ENCODE measurements around the gene AURKB. TPM values are rescaled to one million over a fixed set of nuclear protein-coding genes. Genes with fewer than 3 reads are reported as not detected.

Gene AURKB
- total RNA-seq, 2 donors from 2014 or later, result 6.4 to 22.4 TPM

GRCh38 chr17:8192070-8192815, 18.1 kb downstream of the AURKB start:
- peak; percentile 54 for ATAC-seq
- intact Hi-C loops (cut with DNase I, micrococcal nuclease), result no loop called here
- DNase-seq, result peak; percentile 71 to 91

DNA sequence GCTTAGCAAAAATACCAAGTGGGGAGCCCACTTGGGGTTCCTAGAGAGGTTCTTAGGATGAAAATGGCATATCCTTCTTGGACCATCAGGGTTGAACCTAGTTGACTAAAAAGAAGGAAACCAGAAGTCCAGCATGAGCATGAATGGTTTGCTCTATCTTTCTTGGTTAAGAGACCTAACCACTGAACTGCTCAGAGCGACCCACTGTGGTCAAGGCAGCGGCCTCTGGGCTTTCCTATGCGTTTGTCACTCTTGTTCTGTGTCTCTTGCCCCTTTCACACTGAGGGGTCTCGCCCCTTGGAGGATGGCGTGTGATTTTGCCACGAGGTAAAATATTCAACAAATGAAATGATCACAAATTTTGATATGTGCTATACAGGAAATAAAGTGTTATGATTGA, 19.9 kb downstream of the AURKB start:
- no peak for DNase-seq
- intact Hi-C loops (cut with DNase I, micrococcal nuclease), result no loop called here
- no peak for ATAC-seq

- DNase-seq, result peak; percentile 96 to 99
- ATAC-seq, result peak; percentile 68
- intact Hi-C loops (cut with DNase I, micrococcal nuclease), result loop anchor here in 1 of 2 donors (10.0 kb wide), 1 partner anchor 65 kb away; the partner anchor contains the start of gene HES7
These were observed 20.5 kb downstream of the AURKB start, which contains the start of gene BORCS6 for GRCh38 chr17:8189711-8190477. Gene BORCS6, minus strand, starts transcription at chr17:8190180. Its CDS starts 40 bp downstream, at chr17:8190140.

GRCh38 chr17:8189041-8189710, 21.2 kb downstream of the AURKB start:
- intact Hi-C loops (cut with DNase I, micrococcal nuclease), result loop anchor here in 1 of 2 donors (10.0 kb wide), 1 partner anchor 64 kb away; the partner anchor contains the start of gene HES7
- DNase-seq, result peak in 1 of 2 donors; percentile 71
- peak; percentile 12 for ATAC-seq

- DNase-seq (peak in 1 of 2 donors; percentile 31), ATAC-seq (no peak)
- intact Hi-C loops (cut with DNase I, micrococcal nuclease), result loop anchor here in 1 of 2 donors (10.0 kb wide), 1 partner anchor 64 kb away; the partner anchor contains the start of gene HES7
These were observed 22.0 kb downstream of the AURKB start for GRCh38 chr17:8188263-8188839.

- DNase-seq, result peak; percentile 87 to 88
- peak; percentile 42 for ATAC-seq
- intact Hi-C loops (cut with DNase I, micrococcal nuclease), result loop anchor here in 1 of 2 donors (10.0 kb wide), 1 partner anchor 63 kb away; the partner anchor contains the start of gene HES7
These were observed 22.7 kb downstream of the AURKB start for GRCh38 chr17:8187517-8188262.

- intact Hi-C loops (cut with DNase I, micrococcal nuclease), result loop anchor here in 1 of 2 donors (1.0 to 10.0 kb wide), 2 partner anchors 34 to 62 kb away; partner anchors contain the start of gene HES7
- peak; percentile 93 to 94 for DNase-seq
- peak; percentile 53 for ATAC-seq
These were observed 23.4 kb downstream of the AURKB start for GRCh38 chr17:8186787-8187516.

- intact Hi-C loops (cut with DNase I, micrococcal nuclease), result loop anchor here in 1 of 2 donors (1.0 to 10.0 kb wide), 2 partner anchors 35 to 62 kb away; partner anchors contain the start of gene HES7
- no peak for ATAC-seq
- DNase-seq, result no peak
These were observed 24.0 kb downstream of the AURKB start for GRCh38 chr17:8186446-8186786.

GRCh38 chr17:8185582-8186445, 24.6 kb downstream of the AURKB start:
- ATAC-seq, result peak; percentile 20
- intact Hi-C loops (cut with DNase I, micrococcal nuclease), result loop anchor here in 1 of 2 donors (1.0 to 10.0 kb wide), 2 partner anchors 35 to 61 kb away; partner anchors contain the start of gene HES7
- peak; percentile 72 to 90 for DNase-seq

GRCh38 chr17:8176998-8177731, 33.2 kb downstream of the AURKB start:
- intact Hi-C loops (cut with DNase I, micrococcal nuclease), result no loop called here
- ATAC-seq, result no peak
- no peak for DNase-seq

DNA sequence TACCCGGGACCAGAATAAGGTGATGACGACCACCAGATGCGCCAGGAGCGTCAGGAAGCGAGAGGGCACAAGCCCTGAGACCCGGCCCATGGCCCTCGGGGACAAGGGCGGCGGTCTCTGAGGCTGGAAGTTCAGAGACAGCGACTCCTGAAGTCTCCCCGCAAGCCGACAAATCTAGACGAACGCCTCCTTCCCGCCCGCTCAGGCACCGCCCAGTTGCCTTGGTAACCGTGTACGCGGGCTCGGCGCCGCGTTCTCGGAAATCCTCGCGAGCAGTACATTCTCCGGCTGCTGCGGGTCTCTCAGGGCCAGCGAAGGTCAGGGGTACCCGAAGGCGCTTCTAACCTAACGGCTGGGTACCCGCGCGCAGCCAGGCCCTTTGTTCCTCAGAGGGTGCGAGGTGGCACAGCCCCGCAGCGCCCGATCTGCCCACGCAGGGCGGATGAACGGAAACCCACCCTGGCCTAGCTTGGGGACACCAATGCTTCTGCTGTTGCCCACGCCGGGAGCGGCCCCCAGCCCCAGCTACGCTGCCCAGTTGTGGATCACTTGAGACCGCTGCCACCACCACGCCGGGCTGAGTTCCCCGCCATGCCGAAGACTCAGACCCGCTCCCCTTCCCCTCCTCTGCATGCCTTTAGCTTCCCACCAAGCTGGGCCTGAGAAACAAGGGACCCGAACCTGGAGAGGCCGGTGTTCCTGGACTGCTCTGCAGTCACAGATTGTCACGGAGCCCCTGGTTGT, 34.0 kb downstream of the AURKB start, which contains the start of gene TMEM107:
TMEM107 (minus strand) TSS at position 184 of the 744 bp plus-strand sequence; CDS start at position 90, 94 bp downstream.
- ATAC-seq, result peak; percentile 76
- intact Hi-C loops (cut with DNase I, micrococcal nuclease), result no loop called here
- DNase-seq, result peak; percentile 91 to 94

- intact Hi-C loops (cut with DNase I, micrococcal nuclease), result no loop called here
- DNase-seq, result no peak
- peak; percentile 7 for ATAC-seq
These were observed 34.6 kb downstream of the AURKB start for GRCh38 chr17:8175795-8176196.

GRCh38 chr17:8173871-8174322, 36.5 kb downstream of the AURKB start:
- ATAC-seq, result peak; percentile 5
- no peak for DNase-seq
- intact Hi-C loops (cut with DNase I, micrococcal nuclease), result no loop called here

- DNase-seq (peak; percentile 79 to 87), ATAC-seq (peak; percentile 81)
- intact Hi-C loops (cut with DNase I, micrococcal nuclease), result no loop called here
These were observed 37.1 kb downstream of the AURKB start for GRCh38 chr17:8173056-8173870.
